ENCODE data around the gene BABAM2. TPM values are rescaled to one million over a fixed set of nuclear protein-coding genes. Genes with fewer than 3 reads are reported as not detected.
A peak's percentile ranks its signal among the peaks of the same experiment; 100 is the strongest.

Gene BABAM2
- total and polyA plus RNA-seq, 7 donors, result 34.2 to 74.5 (median 52.3) TPM

GRCh38 chr2:28134857-28135256 lies 244.3 kb downstream of the BABAM2 start:
- no peaks in the 10 kb centered on the region for H3K36me3 ChIP-seq (ENCODE audit: insufficient read depth in 1 of 2, low read depth in 1 of 2)
- WGBS, 3 donors, result 43 to 68% (median 51%) methylated on average over 1 of the region's 1 CpG
- peaks cover 16% of the 10 kb centered on the region for H3K4me1 ChIP-seq
- no peaks in the 10 kb centered on the region for H3K9me3 ChIP-seq
- no peak overlapping the region for H3K27ac ChIP-seq
- TF ChIP-seq, protein P1, sequence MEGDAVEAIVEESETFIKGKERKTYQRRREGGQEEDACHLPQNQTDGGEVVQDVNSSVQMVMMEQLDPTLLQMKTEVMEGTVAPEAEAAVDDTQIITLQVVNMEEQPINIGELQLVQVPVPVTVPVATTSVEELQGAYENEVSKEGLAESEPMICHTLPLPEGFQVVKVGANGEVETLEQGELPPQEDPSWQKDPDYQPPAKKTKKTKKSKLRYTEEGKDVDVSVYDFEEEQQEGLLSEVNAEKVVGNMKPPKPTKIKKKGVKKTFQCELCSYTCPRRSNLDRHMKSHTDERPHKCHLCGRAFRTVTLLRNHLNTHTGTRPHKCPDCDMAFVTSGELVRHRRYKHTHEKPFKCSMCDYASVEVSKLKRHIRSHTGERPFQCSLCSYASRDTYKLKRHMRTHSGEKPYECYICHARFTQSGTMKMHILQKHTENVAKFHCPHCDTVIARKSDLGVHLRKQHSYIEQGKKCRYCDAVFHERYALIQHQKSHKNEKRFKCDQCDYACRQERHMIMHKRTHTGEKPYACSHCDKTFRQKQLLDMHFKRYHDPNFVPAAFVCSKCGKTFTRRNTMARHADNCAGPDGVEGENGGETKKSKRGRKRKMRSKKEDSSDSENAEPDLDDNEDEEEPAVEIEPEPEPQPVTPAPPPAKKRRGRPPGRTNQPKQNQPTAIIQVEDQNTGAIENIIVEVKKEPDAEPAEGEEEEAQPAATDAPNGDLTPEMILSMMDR (IDR thresholded peaks at IDR 0.05), result no peak
- H3K4me3 ChIP-seq, result no peak overlapping the region
- intact Hi-C loops (cut with DNase I), result no loop called here
- DNase-seq (no peak), ATAC-seq (no peak)
- H3K27me3 ChIP-seq (ENCODE audit: insufficient read depth in 3 of 3, low read length in 2 of 3), result no peaks in the 10 kb centered on the region

- Histone ChIP-seq H3K27me3 (ENCODE audit: insufficient read depth in 3 of 3, low read length in 2 of 3) (no peaks in the 10 kb centered on the region), H3K36me3 (ENCODE audit: insufficient read depth in 1 of 2, low read depth in 1 of 2) (no peaks in the 10 kb centered on the region), H3K27ac (no peak overlapping the region), H3K9me3 (no peaks in the 10 kb centered on the region), H3K4me1 (peaks cover 16% of the 10 kb centered on the region), H3K4me3 (no peak overlapping the region)
- TF ChIP-seq, protein P1 (IDR thresholded peaks at IDR 0.05), result no peak
- ATAC-seq (no peak), DNase-seq (no peak)
- intact Hi-C loops (cut with DNase I), result no loop called here
Measured at GRCh38 chr2:28135324-28135723, 244.8 kb downstream of the BABAM2 start.

- TF ChIP-seq, protein P1 (IDR thresholded peaks at IDR 0.05), result no peak
- Histone ChIP-seq H3K9me3 (no peaks in the 10 kb centered on the region), H3K27ac (no peak overlapping the region), H3K36me3 (ENCODE audit: insufficient read depth in 1 of 2, low read depth in 1 of 2) (no peaks in the 10 kb centered on the region), H3K4me1 (peaks cover 16% of the 10 kb centered on the region), H3K27me3 (ENCODE audit: insufficient read depth in 3 of 3, low read length in 2 of 3) (no peaks in the 10 kb centered on the region), H3K4me3 (no peak overlapping the region)
- no peak for ATAC-seq
- WGBS, 3 donors, result 95 to 97% (median 96%) methylated on average over 4 of the region's 4 CpGs
- DNase-seq, result no peak
- intact Hi-C loops (cut with DNase I), result no loop called here
Measured at GRCh38 chr2:28135799-28136198, 245.3 kb downstream of the BABAM2 start.

- H3K9me3 ChIP-seq, result no peaks in the 10 kb centered on the region
- no peaks in the 10 kb centered on the region for H3K27me3 ChIP-seq (ENCODE audit: insufficient read depth in 3 of 3, low read length in 2 of 3)
- DNase-seq (no peak), ATAC-seq (peak in 1 of 4 donors; percentile 43)
- no peaks in the 10 kb centered on the region for H3K36me3 ChIP-seq (ENCODE audit: insufficient read depth in 1 of 2, low read depth in 1 of 2)
- no peak overlapping the region for H3K27ac ChIP-seq
- TF ChIP-seq, protein P1 (IDR thresholded peaks at IDR 0.05), result no peak
- intact Hi-C loops (cut with DNase I), result no loop called here
- WGBS, 3 donors, result 65 to 76% (median 70%) methylated on average over 6 of the region's 6 CpGs
- H3K4me1 ChIP-seq, result peaks cover 16% of the 10 kb centered on the region
- H3K4me3 ChIP-seq, result no peak overlapping the region
Measured at GRCh38 chr2:28136556-28136955, 246.0 kb downstream of the BABAM2 start.

DNA sequence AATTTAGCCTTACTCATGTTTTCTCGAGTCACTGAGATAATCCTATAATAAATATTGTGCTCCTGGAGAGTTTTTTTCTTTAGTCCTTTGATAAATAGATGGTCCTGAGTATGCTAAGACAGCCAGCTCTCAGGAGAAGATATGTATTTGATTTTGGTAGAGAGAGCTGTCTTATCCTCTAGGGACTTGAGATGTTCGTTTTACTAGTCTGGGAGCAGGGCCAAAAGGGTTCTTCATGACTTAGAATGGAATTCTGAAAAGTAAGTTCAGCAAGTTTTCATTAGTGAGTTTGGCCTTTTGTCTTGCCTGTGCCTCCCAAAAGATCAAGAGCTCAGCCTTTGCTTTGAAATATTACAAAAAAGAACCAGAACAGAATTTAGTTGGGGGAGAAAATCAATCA lies 246.7 kb downstream of the BABAM2 start:
- Histone ChIP-seq H3K4me1 (peaks cover 16% of the 10 kb centered on the region), H3K4me3 (no peak overlapping the region), H3K36me3 (ENCODE audit: insufficient read depth in 1 of 2, low read depth in 1 of 2) (no peaks in the 10 kb centered on the region), H3K27me3 (ENCODE audit: insufficient read depth in 3 of 3, low read length in 2 of 3) (no peaks in the 10 kb centered on the region), H3K27ac (no peak overlapping the region), H3K9me3 (no peaks in the 10 kb centered on the region)
- intact Hi-C loops (cut with DNase I), result no loop called here
- TF ChIP-seq, protein P1 (IDR thresholded peaks at IDR 0.05), result no peak
- peak in 1 of 4 donors; percentile 30 for ATAC-seq
- DNase-seq, result no peak
- 14 to 19% (median 16%) methylated on average over 2 of the region's 2 CpGs for WGBS, 3 donors
